Mesothelial cell of epicardium (in vitro differentiated cells): ENCODE results near the gene CDT1. TPM values are rescaled to one million over a fixed set of nuclear protein-coding genes. Genes with fewer than 3 reads are reported as not detected.

Source experiments
- DNase-seq, 2 experiments: peaks; one replicate each; pipeline ENCODE4 v3.0.0; 2021; ENCODE audit warnings: low spot score in 2 of 2; ENCODE audit not compliant: unreplicated experiment in 2 of 2
- H3K27ac Mint-ChIP-seq: 2 replicates; pipeline ENCODE4 v1.8.0; 2021; ENCODE audit warnings: mixed read lengths
- H3K27me3 Mint-ChIP-seq: 2 replicates; pipeline ENCODE4 v1.8.0; 2021; ENCODE audit warnings: low read depth, mixed read lengths
- H3K36me3 Mint-ChIP-seq: 2 replicates; pipeline ENCODE4 v1.8.0; 2021; ENCODE audit warnings: mixed read lengths
- H3K4me1 Mint-ChIP-seq: 2 replicates; pipeline ENCODE4 v1.8.0; 2021; ENCODE audit warnings: mixed read lengths
- H3K4me3 Mint-ChIP-seq: 2 replicates; pipeline ENCODE4 v1.8.0; 2021; ENCODE audit warnings: mild to moderate bottlenecking, moderate library complexity, mixed read lengths
- H3K9me3 Mint-ChIP-seq: 2 replicates; pipeline ENCODE4 v1.8.0; 2021; ENCODE audit warnings: mixed read lengths
- CTCF ChIP-seq: fragments of 200-600 bp; sonication (generic); IDR thresholded peaks from one replicate; pipeline ENCODE4 v1.5.0; 2021; ENCODE audit warnings: antibody characterized with exemption; ENCODE audit not compliant: unreplicated experiment
- total RNA-seq: library from RNA; stranded (reverse); gene quantifications from 3 replicates; pipeline ENCODE4 v1.2.1, GENCODE V29; 2021

The CDT1 gene
- total RNA-seq, 1 donor from 2014 or later, result 15.9 TPM

- H3K27ac Mint-ChIP-seq, result no peak overlapping the region
Observed at GRCh38 chr16:88805887-88806393, 2.4 kb downstream of the CDT1 start.

DNA sequence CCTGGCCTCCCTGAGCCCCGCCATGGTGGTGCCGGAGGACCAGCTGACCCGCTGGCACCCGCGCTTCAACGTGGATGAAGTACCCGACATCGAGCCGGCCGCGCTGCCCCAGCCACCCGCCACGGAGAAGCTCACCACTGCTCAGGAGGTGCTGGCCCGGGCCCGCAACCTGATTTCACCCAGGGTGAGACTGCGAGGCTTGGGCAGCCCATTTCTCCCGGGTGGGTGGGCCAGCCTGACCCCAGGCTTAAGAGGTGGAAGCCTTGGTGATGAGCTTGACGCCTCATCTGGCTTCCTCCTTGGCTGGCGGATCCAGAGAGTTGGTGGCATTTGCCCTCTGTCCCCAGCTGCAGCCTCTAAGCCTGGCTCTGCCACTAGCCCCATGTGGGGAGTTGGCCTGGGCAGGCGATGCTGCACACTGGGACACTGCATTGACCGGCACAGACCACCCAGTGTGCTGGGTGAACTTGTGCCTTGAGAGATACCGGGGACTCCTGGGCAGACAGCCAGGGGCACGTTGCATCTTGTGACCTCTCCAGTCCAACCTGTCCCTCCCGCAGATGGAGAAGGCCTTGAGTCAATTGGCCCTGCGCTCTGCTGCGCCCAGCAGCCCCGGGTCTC lies 3.0 kb downstream of the CDT1 start:
- no peaks in the 10 kb centered on the region for H3K9me3 Mint-ChIP-seq
- DNase-seq, result no peak
- no peak overlapping the region for H3K27ac Mint-ChIP-seq
- H3K4me1 Mint-ChIP-seq, result peaks cover 11% of the 10 kb centered on the region
- no peaks in the 10 kb centered on the region for H3K27me3 Mint-ChIP-seq
- H3K4me3 Mint-ChIP-seq, result no peak overlapping the region
- TF ChIP-seq CTCF, result no peak
- H3K36me3 Mint-ChIP-seq, result no peaks in the 10 kb centered on the region

More at GRCh38 chr16:88805887-88806393, 2.4 kb downstream of the CDT1 start:
- no peak for DNase-seq
- no peaks in the 10 kb centered on the region for H3K36me3 Mint-ChIP-seq
- H3K27me3 Mint-ChIP-seq, result no peaks in the 10 kb centered on the region
- peaks cover 9% of the 10 kb centered on the region for H3K4me1 Mint-ChIP-seq
- no peak overlapping the region for H3K4me3 Mint-ChIP-seq
- no peak for TF ChIP-seq CTCF
- H3K9me3 Mint-ChIP-seq, result no peaks in the 10 kb centered on the region

- no peak for TF ChIP-seq CTCF
- no peak overlapping the region for H3K4me3 Mint-ChIP-seq
- no peak overlapping the region for H3K27ac Mint-ChIP-seq
- no peaks in the 10 kb centered on the region for H3K36me3 Mint-ChIP-seq
- no peaks in the 10 kb centered on the region for H3K9me3 Mint-ChIP-seq
- H3K27me3 Mint-ChIP-seq, result no peaks in the 10 kb centered on the region
- H3K4me1 Mint-ChIP-seq, result peaks cover 13% of the 10 kb centered on the region
- DNase-seq, result no peak
Observed at GRCh38 chr16:88807142-88807625, 3.6 kb downstream of the CDT1 start.

GRCh38 chr16:88807626-88808453 lies 4.3 kb downstream of the CDT1 start:
- H3K9me3 Mint-ChIP-seq, result no peaks in the 10 kb centered on the region
- H3K4me1 Mint-ChIP-seq, result peaks cover 13% of the 10 kb centered on the region
- no peak overlapping the region for H3K4me3 Mint-ChIP-seq
- H3K27me3 Mint-ChIP-seq, result no peaks in the 10 kb centered on the region
- H3K27ac Mint-ChIP-seq, result no peak overlapping the region
- no peaks in the 10 kb centered on the region for H3K36me3 Mint-ChIP-seq
- TF ChIP-seq CTCF, result no peak
- DNase-seq, result no peak

DNA sequence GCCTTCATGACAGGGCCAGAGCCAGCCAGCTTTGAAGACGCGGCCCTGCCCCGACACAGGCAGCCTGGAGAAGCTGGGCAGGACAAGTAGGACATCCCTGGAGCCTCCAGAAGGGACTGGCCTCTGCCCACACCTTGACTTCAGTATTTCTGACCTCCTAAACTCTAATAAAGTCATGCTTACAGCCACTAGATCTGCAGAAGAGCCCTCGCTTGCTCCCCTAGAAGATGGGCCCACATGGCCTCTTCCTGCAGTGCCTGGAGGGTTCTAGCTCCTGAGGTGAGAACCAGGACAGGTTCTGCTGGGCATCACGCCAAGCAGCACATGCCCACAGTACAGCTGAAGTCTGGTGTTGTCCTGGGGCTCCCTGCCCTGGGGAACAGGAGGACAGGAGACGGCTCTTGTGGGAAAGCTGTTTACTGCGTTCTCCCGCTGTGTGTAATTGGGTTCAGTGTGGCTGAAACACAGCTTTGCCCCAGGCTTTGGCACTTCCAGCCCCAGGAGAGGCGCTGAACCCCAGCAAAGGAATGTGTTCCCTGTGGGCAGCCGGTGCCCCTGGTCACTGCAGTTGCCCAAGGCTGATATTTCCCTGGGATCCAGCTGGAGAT lies 5.6 kb downstream of the CDT1 start:
- Mint-ChIP-seq H3K4me3 (peak overlapping the region; percentile 30), H3K27ac (no peak overlapping the region), H3K27me3 (no peaks in the 10 kb centered on the region), H3K4me1 (peaks cover 13% of the 10 kb centered on the region), H3K36me3 (no peaks in the 10 kb centered on the region), H3K9me3 (no peaks in the 10 kb centered on the region)
- TF ChIP-seq CTCF, result no peak
- no peak for DNase-seq
